ENCODE measurements around the gene TMEM270.

GRCh38 chr7:73864981-73865711 is 4.2 kb downstream of the TMEM270 start:
- no peak for TF ChIP-seq CTCF (IDR thresholded peaks at IDR 0.05)
- no peak for TF ChIP-seq EP300 (IDR thresholded peaks at IDR 0.05)

Measured in gastroesophageal sphincter (tissue), 3 donors.